ENCODE results near the gene FYN.

The FYN gene

DNA sequence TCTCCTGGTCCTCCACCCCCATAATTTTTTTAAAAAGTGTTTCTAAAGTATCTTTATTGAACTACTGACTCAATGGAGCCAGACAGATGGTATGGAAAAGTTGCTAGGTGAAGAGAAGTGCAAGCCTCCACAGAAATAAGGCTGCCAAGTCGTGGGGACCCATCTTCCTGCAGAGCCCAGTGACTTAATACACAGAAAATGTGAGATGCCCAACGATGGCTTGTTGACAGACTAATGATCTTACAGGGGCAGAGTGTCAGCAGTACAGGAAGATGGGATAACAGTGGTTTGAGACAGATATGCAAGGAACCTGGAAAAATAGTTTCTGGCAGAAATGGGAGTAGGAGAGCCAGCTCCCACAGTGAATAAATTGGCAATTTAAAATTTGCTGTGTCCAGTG, 43.3 kb downstream of the FYN start:
- DNase-seq = no peak

DNA sequence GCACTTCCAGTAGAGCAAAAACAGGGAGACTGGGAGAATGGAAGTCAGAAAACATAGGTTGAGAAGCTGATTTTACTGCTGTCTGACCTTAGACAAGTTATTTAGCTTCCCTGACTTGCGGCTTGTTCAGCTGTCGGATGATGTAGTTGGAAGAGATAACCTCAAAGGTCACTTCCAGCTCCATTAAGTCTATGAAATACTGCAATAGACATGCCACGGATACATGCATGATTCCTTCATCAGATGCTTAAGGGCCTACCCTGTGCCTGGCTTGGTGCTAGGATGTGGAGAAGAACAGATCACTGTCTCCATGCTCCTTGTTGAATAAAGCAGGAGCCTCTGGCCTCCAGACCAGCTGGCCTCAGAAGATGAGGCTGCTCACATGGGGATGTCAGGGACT, 43.7 kb downstream of the FYN start:
- no peak for DNase-seq

DNA sequence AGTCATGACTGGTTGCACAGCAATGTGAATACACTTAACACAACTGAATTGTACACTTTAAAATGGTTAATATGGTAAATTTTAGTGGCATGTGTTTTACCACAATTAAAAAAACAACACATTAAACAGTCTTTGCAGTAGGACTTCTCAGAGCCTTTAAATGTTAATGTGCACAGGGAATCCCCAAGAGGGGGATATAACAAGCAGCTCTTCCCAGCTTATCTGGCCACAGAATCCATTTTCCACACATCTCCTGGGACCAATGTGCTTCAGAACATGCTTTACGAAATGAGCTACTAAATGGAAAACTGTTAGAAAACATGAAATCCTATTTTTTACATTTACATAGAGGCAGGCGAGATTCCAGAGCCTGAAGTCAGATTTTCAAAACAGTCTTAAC, 44.4 kb downstream of the FYN start:
- no peak for DNase-seq

DNA sequence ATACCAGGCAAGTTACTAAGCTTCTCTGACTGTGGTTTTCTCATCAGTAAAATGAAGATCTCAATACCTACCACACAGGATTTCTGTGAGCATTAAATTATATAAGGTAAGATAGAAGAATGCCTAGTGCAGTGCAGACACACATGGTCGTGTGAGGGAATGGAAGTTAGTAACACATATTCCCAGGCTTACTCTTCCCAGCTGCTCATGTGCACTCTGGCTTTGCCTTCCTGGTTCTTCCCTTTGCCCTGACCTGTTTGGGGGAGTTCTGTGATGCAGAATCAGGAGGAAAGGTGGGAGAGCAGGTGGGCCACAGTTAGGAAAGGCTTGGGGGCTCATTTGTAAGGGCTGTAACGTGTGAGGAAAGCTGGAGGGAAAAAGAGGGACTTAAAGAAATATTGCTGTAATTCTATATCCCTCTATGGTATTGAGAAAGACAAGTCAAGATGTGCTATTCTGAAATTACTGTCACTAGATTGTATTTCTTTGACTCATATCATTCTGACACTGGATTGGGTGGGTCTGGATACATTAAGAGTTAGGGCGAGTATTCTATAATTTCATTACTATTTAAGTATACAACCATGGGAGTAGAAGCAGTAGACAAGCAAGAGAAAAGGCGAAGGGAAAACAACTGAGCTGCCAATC, 47.7 kb downstream of the FYN start:
- no peak for DNase-seq

DNA sequence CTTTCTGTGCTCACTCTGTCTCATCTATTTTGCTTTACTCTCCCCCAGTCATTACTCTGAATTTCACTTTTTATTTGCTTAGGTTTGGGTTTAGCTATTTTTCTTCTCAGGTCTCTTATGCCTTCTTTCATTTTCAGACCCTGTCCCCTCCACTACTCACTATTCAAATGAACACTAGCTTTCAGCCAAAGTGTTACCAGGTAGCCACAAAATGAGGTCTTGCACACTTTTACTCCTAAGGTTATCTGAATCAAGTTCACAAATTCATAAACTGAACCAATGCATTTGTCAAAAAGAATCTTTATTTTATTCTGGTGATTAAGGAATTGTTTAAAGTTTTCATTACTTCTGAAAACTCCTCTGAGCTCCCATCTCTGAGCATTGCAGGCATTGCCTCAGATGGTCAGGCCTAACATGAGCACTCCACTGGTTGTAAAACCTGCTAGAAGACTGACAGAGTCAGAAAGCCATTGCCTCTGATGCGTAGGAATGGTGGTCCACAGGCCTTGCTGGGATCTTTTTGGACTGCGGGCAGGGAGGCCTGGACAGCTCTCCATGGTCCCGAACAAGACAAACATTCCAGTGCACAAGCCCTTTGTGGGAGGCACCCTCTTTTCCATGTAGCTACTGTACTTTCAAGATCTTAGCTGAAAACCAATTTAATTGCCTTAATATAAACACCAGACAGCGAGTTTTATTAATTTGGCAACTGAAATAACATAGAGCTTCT, 48.5 kb downstream of the FYN start:
- DNase-seq = no peak

DNA sequence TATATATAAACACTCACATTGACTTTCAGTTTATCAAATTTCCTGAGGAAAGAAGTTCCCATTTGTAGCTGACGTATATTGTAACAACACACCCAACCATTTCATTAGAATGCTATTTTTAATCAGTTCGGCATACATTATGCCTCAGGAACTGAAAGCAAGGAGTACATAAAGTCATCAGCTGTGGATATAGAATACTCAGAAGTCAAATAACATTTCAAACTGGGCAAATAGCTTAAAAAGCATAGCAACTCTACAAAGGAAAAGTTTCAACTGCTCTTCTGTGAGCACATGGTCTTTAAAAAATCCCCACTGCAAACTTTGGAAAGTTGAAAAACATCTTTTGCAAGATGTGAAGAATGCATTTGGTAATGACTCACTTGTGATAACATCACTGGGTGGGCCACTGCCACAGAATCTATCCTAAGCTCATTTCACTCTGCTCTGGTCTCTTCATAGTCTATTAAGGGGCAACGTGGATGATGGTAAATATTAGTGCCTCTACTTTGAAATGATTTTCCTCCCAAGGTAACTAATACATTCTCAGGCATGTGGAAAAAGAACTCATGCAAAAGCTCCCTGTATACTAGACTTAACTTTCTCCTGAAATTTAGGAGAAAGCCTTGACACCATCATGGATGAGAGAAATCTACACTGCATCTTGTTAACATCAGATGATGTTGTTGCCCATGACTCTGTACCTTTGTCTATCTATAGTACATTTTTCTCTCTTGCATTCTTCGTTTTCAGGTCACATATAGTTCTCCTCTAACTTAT, 49.2 kb downstream of the FYN start:
- DNase-seq = no peak

DNA sequence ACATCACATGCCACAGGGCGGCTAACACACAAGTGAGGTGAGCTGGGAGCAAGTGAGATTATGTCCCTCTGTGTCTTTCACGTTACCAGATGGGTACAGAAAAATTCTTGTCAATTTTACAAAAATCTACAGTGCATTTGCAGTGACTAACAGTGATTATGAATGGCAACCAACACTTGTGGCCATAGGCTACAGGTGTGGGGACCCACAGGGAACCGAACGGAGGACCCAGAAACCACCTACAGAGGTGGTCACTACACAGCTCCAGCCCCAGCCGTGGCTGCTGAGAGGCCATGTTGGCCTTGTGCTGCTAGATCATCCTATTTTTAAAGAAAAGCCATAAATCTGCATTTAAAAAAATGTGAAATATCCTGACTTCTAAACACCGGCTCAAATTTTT, 50.2 kb downstream of the FYN start:
- DNase-seq = no peak

DNA sequence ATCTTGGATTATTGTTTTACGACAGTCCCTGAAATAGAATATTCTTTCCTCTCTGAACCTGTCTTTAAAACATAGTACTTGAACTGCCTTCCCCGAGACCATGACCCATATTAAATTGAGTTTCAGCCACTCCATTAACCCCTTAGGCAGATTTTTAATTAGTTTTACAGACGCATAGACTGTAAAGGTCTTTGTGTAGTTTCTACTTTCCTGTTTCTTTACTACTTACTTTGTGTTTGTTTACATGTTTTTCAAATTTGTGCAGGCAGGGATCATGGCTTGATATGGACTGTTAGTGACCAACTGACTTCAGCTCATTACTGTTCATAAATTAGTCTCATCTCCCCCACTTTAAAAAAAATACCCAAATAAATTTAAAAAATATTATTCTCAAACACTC, 53.8 kb downstream of the FYN start:
- no peak for DNase-seq

DNA sequence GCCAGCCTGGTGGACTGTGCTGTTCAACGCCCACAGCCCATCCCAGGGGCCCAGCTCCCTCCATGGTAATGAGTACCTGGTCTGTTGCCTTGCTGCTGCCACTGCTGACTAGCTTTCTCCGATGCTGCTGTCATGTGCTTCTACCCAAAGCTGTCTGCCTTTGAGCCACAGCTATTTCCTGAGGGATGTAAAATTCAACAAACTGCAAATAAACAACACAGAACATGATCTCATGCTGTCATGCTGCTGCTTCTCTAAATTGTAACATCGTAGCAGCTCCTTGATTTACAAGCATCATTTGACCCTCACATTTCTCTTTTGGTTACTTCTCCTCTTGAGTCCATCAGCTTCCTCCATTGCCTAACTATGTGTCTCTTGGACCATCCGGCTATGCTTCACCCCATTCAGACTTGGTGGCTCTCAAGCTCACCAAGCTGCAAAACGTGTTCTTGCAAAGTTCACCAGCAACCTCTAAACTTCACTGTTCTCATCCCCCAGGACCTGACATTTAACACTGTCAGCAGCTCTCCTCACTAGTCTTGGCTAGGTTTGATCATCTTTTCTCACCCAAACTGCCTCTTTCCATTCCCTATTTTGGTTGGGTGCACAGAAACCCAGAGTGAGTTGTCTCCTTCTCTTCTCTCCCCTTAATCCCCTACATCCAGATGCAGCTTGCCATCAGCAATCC, 54.6 kb downstream of the FYN start:
- no peak for DNase-seq

DNA sequence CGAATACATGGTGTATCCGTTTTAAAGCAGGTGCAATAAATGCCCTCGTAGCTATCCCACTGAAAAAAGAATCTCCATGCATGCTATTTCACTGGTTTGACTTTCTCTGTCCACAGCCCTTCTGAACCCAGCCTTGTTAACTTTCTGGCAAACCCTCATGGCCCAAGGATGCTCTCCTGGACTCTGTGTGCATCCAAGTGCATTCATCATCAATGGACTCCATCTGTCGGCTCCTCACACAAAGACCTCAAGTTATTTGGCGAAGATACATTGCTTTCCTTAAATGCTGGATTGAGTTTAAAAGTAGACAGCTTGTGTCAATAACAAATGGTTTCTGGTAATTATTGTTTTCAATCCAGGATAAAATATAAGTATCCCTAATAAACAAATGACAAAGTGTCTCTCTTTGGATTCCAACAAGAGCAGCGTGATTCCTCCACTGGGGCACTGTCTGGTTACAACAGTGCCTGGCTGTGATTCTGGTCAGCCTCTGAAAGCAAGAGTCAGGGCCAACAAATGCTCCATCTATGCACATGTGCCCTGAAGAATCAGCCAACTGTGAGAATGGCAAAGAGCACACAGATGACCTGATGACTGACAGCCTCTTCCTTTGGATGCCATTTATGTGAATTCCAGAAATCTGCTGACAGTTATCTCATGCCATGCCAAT, 55.7 kb downstream of the FYN start:
- DNase-seq = no peak

DNA sequence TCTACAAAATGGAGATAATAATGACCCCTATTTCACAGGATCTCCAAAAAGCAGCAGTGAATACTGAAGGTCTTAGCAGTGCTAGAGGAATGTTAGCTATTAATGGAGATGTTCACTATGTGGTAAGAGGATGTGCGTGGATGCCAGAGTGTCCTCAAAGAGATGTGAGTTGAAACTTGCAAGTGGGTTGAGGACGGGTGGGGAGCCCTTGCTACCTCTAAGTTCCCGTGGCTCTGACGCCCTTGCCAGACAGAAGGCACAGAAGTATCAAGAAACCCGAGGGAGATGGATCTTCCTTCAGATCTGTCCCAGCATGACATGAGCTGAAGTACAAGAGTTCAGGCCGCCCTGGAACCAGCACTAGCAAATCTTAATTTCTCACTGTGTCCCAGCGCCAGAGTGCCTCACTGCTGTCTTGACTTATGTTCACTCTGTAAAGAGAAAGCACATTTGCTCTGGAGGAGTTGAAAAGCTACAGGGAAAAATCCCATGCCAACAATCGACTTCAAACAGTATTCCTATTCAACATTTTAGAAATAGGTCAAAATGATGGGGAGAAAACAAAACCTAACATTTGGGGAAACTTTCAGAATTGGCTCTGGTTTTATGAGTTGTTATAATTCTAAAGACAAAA, 59.5 kb downstream of the FYN start:
- DNase-seq = no peak

DNA sequence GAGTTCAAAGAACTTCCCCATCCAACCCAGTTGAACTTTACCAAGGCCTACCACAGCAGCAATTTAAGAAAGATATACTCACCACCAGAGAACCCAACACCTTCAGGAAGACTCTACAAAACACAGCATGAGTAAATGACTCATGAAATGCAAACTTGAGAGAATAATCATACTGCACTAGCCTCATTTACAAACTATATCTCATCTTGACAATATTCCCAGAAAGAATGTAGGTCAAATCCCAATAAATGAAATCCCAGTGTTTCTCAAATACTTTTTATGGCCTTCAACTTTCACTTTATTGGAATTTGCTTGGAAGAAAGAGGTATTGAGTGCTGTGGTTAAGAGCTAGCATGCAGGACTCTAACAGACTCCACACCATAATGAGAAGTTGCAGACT, 60.0 kb downstream of the FYN start:
- DNase-seq = no peak

DNA sequence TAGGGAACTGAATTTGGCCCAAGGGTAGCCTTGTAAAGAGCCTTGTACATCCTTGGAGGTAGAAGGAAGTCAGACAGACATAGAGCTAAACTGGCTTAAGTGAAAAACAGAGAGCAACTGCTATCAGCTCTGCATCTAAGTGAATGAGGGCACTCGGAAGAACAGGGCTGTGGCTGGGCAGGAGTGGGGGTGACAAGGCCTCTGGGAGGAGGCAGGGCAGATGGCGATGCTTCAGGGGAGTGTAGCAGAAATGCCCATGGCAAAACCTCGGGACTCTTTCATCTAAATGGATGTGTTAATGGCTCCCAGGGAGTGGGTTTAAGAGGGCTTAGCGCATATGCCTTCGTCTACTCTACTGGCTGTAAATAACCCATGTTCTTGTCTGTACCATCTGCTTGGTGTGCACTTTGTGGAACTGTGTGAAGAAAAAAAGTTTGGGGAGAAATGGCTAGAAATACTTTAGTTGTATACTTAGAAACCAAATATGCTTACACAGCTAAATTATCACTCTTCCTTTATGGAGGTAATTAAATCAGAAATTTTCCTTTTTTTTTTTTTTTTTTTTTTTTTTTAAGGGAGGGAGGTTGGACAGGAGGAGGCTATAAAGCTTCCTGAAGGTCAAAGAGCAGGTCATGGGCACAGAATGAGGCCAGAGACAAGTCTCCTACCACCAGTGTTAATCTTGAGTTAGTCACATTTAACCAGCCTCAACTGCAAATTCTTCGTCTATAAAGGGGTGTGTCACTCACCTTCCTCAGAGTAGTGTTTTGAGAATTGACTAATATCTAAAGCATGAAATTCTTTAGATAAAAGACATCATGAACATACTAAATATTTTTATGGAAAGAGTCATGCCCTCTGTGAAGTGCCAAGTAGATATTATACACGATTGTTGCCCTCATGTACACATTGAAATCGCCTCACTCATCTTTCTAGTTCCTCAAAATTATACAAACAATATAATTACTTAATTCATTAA, 60.9 kb downstream of the FYN start:
- no peak for DNase-seq

DNA sequence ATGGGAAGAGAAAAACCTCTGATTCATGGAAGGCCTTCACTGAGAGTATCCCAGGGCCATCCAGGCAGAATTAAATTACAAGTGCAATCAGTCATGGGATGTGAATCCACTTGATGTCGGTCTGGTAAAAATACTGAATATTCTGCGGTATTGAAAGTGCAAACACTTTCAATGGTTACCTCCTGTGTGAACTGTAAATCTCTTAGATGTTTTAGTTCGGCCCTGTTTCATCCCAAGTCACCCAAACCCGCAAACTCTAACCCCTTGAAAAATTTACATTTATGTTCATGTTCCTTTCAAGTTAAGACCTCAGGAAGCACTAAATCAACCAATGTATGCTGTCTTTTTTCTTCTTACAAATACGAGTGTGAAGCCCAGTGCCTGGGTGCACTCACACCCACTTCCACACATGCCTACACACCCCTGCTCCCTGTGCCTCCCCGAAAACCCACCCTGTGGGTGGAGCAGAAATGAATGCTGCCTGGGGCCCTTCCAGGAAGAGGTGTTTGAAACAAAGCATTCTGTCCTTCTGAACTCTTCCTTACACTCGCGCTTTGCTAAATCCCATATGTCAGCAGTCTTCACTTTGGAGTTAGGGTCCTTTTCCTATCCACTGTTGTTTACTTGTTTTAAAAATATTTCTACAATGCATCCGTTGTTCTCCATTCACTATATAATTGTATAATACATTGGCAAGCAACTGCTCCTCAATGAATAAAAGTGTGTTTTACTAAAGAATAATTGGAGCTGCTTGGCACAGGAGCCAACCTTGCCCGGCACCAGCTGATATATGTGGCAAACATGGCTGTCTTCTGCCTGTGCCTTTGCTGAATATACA, 62.7 kb downstream of the FYN start:
- peak; percentile 29 for DNase-seq

DNA sequence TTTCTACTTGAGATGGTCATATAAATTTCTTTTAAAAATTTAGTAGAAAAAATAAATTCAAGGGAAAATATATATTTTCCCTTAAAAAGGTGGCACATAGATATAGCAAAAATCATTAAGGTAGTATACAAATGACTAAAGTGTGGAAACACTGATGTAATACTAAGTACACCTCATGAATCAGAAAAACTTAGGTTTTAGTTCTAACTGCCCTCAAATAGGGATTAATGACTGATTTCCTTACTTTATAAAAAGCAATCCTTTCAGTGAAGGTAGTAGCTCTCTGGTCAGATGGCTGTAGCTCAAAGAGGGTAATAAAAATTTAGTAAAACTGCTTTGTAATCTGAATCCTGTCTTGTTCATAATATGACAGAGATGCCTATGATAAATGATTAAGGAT, 63.5 kb downstream of the FYN start:
- DNase-seq = no peak

DNA sequence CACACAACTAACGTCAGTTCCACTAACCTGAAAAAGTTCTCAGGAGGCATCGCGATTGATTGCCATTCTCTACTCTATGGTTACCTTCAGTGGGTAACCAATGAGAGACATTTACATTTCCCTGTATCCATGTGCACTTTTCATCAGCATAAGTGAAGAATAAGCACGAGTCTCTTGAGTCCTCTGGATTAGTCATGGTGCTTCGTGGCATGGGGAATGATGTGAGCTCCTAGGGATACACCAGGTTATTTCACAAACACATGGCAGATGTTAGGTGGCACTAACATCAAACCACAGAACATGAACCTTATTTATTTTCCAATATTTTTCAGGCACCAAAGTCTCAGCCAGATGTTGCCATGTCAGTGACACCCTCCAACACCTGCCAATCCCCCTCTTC, 64.0 kb downstream of the FYN start:
- no peak for DNase-seq

DNA sequence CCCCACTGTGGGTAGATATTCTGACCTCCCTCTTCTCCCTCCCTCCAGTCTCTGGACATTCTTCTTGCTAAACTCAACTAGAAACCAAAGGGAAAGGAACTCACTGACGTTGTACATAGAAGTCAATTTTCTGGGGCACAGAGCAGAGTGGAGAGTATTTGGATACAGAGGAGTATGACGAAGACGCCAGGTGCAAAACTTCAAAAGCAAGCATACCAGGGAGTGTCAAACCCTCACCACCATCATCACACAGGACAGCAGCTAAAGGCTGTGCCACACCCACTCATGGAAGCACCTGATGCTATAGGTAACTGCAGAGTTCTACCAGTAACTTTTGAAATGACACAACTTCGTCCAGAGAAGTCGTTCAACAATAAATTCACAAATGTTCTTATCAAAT, 64.8 kb downstream of the FYN start:
- DNase-seq = no peak

DNA sequence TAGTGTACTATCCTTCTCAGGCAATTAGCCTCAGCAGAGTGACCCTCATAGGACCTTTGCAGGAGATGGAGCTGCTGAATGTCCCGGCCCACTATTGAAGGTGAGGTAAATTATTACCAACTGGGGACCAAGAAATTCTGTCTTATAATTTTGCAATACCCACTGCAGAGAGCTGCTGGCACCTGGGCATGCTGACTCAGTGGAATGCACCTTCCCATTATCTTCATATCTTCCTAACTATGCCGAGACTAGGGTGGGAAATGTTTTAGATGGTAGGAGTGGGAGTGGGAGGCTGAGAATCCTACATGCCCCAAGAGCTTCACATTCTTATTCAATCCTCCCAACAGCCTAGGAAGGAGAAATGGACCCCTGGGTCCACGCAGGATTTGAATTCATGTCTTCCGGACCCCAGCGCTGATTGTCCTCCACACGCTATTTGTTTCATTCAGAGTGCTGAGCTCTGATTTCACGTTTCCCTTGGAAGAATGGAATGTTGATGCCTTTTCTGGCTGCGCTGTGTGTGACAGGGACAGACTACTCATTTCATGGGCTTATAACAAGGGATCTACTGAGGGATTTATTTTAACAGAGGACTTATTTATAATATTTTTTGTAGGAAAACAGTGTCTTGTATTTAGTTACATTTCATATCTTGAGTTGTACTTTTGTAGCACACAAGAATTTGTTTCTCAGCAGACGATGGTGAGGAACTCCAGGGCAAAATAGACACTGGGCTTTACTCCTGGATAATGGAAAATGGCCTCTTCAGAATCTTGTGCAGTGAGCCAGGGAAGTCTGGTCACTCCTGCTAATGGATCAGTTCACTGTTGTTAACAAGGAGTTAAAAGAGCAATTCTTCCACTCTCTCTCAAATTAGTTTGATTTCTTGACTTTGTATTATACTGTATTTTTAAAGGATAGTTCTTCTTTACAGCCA, 66.4 kb downstream of the FYN start:
- no peak for DNase-seq

DNA sequence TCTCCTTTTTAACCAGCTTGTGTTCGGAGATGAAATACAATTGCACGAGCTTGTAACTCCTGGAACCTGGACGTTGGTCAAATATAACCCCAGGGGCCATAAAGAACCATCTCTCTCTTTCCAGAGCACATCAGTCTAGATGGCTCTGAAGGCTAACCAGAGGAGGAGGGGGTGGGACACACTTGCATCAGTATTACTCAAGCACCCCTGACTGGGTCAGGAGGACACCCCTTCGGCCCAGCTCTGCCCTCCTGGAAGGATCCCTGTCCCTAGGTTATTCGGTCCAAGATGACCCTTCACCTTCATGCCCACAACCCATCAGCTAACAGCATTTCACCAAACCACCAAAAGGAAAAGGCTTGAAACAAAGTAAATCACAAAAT, 67.1 kb downstream of the FYN start:
- no peak for DNase-seq
